Measurements from ENCODE around the gene SLC43A3.
A peak's percentile ranks its signal among the peaks of the same experiment; 100 is the strongest.
"Not testable (repeated sequence)": the region's sequence is repeated elsewhere in the genome, so short reads cannot be mapped to it uniquely, and the experiment has no call there.

Gene SLC43A3

DNA sequence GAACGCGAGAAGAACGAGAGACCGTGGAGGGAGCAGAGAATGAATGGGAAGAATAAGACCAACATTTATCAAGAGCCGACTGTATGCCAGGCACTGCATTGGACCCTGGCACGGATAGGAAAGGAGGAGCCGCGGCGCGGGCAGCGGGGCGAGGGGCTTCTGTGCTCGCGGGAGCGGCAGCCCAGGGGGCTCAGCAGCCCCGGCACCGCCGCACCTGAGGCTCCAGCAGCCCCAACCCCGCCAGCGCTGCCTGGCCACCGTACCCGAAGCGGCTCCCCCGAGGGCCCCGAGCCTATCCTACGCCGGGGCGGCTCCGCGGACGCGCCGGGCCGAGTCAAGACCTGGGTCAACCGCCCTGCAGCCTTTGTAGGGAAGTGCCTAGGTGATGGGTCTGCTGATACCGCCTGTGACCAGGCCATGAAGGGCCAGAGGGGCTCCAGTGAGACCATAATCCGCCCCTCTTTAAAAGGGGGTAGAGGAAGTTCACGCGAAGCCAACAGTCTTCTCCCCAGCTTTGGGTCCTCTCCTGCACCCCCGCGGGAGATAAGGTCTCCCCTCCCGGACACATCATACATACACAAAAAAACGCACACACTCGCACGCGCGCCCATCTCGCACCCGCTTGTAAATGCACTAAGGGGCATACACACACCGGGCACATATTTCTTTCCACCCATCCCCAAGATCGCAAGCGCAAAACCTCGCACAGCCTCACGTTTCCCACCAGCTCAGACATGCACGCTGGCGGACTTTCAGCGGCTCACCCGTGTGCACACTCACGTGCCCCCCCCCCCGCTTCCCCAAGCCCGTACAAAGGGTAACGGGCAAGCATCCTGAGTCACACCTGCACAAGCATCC is 32.5 kb upstream of the SLC43A3 start:
- DNase-seq (ENCODE audit: low read depth in 3 of 3), result no peak

GRCh38 chr11:57458410-57459163 is 31.7 kb upstream of the SLC43A3 start:
- DNase-seq (ENCODE audit: low read depth in 3 of 3), result peak in 2 of 3 experiments; percentile 42 to 47

- DNase-seq (ENCODE audit: low read depth in 3 of 3), result no peak
These were observed 31.1 kb upstream of the SLC43A3 start for GRCh38 chr11:57458060-57458409.

GRCh38 chr11:57457643-57458023 is 30.7 kb upstream of the SLC43A3 start:
- no peak for DNase-seq (ENCODE audit: low read depth in 3 of 3)

DNA sequence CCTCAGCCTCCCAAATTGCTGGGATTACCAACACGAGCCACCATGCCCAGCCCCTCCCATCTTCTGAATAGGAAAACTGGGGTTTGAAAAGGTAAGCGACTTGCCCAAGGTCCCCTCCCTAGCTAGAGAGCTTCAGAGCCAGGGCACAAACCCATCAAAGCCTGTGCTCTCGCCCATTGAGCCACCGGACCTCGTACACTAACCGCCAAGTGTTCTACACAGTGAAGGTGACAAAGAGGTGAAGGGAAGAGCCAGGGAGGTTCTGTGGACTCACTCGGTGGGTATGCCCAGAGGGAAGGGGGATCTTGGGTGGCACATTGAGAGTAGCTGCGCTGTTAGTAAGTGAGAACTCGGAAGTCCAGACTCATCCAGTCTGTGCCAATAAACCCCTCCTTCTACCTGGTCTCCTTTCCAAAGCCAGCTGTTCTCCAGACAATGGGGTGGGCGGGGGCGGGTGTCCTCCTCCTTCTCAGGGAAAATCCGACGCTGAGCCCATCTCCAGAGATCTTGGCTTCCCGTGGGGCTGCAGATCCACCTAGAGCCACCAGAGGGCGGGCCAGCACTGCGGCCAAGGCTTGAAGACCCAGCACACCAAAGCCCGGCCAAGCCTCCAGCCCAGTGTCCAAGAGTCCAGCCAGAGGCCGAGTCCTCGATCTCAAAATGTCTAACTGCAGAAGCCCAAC is 30.2 kb upstream of the SLC43A3 start:
- peak in 2 of 3 experiments; percentile 55 to 75 for DNase-seq (ENCODE audit: low read depth in 3 of 3)

DNA sequence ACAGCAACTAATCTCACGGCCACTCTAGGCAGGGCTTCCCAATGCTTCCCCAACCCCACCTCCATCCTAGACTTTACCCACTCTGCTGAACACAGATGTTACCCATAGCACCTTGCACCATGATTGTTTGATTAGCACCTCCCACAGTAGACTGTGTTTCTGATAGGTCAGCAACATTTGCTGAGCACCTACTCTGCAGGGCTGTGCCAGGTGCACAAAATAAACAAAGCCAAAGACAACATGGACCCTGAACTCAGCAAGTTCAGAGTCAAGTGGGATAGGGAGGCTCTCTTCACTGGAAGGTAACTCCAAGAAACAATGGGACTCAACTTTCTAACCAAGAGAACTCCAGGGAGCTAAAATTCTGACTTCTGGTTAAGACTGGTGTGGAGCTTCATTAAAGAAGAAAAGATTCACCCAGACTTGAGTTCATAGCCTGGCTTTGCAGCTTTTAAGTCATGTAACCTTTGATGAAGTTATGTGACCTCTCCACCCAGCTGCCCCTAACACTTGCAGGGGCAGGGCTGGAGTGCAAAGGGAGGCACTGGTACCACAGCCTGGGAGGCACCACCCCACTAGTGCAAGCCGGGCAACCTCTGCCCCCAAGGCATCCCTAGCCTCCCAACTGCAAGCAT is 26.7 kb upstream of the SLC43A3 start:
- no peak for DNase-seq (ENCODE audit: low read depth in 3 of 3)

DNA sequence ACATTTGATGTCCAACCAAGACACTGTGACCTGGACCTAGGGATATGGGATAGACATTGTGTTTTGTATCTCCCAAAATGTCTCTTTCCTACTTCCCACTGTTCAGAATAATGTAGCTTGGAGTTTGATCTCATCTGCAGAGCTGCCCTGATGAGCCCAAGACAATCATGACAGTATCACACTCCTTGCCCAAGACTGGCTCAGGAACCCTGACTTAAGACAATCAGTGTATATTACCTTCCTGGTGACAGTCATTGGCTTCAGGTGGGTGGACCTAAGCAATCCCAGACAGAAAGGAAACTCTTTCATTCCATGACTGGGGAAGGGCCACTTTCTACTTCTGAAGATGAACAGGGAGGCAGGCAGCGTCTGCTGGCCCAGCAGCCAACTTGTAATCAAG is 19.1 kb upstream of the SLC43A3 start:
- no peak for DNase-seq (ENCODE audit: low read depth in 3 of 3)

DNA sequence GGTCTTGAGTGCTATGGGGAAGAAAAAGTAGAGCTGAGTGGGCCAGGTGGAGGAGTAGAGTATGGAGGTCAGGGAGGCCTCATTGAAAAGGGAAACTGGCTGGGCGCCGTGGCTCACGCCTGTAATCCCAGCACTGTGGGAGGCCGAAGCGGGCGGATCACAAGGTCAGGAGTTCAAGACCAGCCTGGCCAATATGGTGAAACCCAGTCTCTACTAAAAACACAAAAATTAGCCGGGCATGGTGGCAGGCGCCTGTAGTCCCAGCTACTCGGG is 18.1 kb upstream of the SLC43A3 start:
- DNase-seq (ENCODE audit: low read depth in 3 of 3), result not testable (repeated sequence)

DNA sequence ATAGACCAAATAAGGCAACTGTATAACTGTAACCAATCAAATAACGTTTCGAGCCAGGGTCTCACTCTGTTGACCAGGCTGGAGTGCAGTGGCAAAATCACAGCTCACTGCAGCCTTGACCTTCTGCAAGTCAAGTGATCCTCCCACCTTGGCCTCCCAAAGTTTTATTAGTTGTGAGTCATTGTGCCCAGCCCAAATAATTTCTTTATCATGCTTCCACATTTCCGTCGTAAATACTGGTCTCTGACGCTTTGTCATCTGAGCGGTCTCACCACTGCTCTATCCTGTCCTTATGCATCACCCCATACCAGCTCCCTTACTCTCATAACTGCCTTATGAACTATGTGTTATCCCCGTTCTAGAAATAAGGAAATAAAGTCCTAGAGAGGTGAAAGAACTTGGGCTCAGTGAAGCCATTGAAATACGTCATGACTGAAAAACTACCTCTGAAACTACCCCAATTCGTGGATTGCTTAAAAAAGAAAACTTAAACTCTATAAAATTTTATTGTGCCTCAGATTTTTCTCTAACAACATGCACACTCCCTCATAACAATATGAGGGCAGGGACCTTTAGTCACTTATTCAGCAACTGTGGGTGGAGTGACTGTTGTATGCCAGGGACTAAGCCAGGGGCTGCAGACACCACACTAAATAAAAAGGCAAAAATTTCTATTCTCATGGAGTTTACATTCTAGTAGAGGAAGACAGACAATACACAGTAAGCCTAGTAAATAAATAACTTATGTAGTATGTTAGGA is 17.6 kb upstream of the SLC43A3 start:
- no peak for DNase-seq (ENCODE audit: low read depth in 3 of 3)

- DNase-seq (ENCODE audit: low read depth in 3 of 3), result no peak
These were observed 14.0 kb upstream of the SLC43A3 start for GRCh38 chr11:57440744-57441414.

DNA sequence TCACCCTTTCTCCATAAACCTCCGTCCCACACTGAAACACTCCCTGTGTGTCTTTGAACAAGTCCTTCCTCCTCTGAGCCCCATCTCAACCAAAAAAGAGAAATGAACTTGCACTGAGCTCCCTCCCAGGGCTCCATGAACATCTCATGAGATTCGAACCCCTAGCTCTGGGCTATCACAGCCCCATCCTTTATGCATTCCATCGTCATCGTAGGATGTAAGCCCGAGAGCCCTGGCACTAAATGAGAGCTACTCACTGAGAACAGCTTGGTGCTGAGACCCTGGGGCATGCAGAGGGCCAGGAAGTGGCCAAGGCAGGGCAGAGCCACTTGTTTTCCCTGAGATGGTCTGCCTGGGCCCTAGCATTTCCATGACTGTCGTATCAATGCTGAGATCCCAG is 12.9 kb upstream of the SLC43A3 start:
- DNase-seq (ENCODE audit: low read depth in 3 of 3), result no peak

DNA sequence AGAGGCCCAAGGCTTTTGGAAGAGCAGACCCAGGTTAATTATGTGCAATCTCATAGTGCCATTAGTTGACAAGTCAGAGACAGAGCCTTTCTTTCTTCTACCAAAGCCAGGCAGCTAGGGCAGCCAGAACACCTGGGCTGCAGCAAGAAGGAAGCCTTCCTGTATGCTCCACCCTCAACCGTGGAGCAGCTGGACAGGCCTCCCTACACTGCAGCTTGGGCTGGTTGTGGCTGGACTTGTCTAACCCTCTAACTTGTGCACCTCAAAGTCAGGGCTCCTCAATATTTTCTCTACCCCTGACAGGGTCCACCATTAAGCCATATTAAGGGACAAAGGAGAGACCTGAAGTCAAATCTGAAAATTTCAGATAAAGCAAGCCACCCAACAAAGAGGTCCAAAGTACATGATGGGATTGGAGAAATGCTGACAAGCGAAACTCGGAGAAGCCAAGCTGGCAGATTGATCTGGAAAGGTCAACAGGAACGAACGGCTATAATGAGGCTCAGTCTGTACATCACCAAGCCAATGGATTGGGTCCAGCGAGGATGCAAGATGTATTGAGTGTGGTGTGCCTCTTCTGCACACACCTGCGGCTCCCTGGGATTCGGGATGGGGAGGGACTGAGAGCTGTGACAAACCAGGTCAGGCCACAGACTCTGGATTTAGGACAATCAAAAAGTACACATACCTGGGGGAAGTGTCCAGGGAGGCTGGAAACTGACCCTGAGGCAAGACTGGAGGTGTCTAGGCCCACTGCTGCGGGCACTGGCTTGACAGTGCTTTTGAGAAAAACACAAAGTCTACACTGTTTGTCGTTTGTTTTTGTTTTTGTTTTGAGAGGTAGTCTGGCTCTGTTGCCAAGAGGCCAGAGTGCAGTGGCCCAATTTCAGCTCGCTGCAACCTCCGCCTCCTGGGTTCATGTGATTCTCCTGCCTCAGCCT is 11.7 kb upstream of the SLC43A3 start:
- no peak for DNase-seq (ENCODE audit: low read depth in 3 of 3)

GRCh38 chr11:57436031-57436430 is 9.1 kb upstream of the SLC43A3 start:
- DNase-seq (ENCODE audit: low read depth in 3 of 3), result no peak

DNA sequence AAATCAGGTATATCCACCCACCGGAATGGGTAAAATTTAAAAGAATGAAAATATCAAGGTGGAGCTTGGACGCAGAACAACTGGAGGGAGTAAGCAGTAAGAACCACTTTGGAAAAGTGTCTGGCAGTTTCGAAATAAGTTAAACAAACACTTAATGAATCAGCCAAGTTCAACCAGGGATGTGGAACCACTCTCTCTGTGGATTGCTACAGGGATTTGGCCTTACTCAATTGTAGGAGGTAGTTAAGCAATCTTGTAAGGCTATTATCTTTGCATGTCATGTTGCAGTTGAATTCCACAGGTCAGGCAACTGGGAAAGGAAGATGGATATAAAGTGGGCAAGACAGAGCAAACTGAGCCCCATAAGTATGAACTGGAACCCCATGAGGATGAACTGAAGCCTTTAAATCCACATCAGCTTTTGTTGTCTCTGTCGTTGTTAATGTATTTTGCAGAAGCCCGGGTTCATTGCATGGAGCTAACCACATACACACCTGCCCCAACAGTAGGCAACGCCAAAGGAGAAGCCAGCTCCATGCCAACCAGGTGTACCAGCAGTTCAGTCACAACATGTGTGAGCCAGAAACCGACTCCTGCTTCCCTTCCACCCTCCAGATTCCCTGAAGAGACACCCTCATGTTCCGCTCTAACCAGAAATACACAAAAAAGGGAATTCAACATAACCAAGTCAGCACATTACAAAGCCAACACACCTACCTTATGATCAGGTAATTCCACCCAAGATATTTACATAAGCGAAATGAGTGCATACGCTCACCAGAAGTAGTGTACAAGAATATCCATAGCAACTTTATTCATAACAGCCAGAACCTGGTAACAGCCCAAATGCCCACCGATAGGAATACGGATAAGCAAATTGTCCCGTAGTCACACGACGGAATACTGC is 8.0 kb upstream of the SLC43A3 start:
- no peak for DNase-seq (ENCODE audit: low read depth in 3 of 3)

DNA sequence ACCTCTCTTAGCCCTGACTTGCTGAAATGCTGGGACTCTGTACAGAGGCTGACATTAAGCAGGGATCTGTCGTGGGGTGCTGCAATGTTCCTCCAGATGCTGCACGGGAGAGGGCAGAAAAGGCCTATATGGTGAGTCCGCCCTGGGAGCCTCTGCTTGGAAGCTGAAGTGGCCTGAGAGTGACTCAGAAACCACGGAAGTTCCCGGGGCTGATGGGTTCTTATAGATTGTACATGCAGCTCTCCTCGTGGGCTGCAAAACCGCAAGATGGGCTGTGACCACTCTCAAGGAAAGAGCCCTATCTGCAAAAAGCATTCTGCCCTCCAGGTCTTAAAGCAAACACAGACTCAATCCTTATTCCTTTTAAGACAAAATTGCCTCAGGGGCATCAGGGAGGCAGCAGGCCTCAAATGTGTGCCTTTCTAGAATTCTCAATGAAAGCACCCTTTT is 5.8 kb upstream of the SLC43A3 start:
- DNase-seq (ENCODE audit: low read depth in 3 of 3), result peak in 1 of 3 experiments; percentile 31

DNA sequence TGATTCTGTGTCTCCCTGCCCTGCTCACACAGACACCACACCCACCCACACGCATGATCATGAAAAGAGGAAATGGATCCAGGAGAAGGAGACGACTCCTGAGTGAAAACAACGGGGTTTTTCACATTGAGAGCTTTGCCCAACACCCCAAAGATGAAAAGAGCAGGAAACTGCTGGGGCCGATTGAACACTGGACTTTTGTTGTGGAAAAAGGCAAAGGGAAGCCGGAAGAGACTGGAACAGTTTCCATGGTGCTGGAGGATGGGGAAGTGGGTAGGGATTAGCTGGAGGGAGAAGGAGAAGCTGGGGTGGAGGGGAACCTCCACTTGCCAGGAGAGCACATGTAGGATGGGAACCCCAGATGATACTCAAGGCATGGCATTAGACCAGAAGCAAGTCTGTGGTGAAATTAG is 5.2 kb upstream of the SLC43A3 start:
- no peak for DNase-seq (ENCODE audit: low read depth in 3 of 3)

DNA sequence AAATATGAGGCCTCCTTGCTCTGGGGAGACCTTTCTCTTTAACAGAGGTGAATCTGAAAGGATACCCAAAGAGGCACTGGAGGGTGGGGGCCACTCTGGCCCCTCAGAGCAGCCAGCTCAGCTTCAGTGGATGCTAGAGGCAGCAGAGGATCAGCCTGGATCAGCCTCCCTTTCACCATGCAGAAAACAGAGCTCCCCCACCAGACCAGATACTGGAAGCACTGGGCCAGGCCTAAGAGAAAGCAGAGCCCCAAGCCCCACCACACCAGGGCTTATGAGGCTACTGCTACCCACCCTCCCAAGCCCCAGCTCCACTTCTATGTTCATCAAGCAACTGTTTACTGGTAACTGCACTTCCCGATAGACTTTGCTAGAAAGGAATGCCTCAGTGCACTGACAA is 4.0 kb upstream of the SLC43A3 start:
- no peak for DNase-seq (ENCODE audit: low read depth in 3 of 3)

DNA sequence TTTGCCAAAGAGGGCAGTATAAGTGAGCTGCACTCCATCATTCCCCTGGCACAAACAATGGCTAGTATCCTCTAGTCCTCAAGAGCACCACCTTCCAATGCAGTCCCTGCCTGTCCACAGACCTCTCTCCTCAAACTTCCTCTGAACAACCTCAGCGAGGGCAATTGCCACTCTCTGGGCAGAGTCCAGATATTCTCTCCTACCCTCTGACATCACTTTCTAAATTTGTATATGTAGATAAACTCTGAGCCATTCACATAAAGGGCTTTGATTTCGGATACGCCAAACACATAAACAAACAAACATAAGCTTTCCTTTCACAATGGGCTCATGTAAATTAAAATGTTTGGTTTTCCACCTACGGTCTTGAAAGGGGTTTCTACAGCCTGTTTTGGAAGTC is 3.0 kb upstream of the SLC43A3 start:
- no peak for DNase-seq (ENCODE audit: low read depth in 3 of 3)

- no peak for DNase-seq (ENCODE audit: low read depth in 3 of 3)
These were observed 1.7 kb upstream of the SLC43A3 start for GRCh38 chr11:57428643-57429042.
